ENCODE data around the gene ABCC4. TPM values are rescaled to one million over a fixed set of nuclear protein-coding genes. Genes with fewer than 3 reads are reported as not detected.

ABCC4 gene
- total RNA-seq, 1 donor from 2014 or later, result 33.4 TPM

- no peak for DNase-seq (ENCODE audit: low read depth)
- no peak overlapping the region for H3K4me3 ChIP-seq (ENCODE audit: low read depth, low read length)
- no peak for TF ChIP-seq CTCF (conservative IDR thresholded peaks at IDR 0.05; ENCODE audit: low read depth, low read length)
Observed at GRCh38 chr13:95111608-95112007, 189.6 kb downstream of the ABCC4 start.

- no peak for TF ChIP-seq CTCF (conservative IDR thresholded peaks at IDR 0.05; ENCODE audit: low read depth, low read length)
- H3K4me3 ChIP-seq (ENCODE audit: low read depth, low read length), result no peak overlapping the region
- no peak for DNase-seq (ENCODE audit: low read depth)
Observed at GRCh38 chr13:95106562-95106961, 194.7 kb downstream of the ABCC4 start.

GRCh38 chr13:95100525-95101433 is 200.5 kb downstream of the ABCC4 start:
- no peak for TF ChIP-seq CTCF (conservative IDR thresholded peaks at IDR 0.05; ENCODE audit: low read depth, low read length)
- peak; percentile 9 for DNase-seq (ENCODE audit: low read depth)
- H3K4me3 ChIP-seq (ENCODE audit: low read depth, low read length), result no peak overlapping the region

DNA sequence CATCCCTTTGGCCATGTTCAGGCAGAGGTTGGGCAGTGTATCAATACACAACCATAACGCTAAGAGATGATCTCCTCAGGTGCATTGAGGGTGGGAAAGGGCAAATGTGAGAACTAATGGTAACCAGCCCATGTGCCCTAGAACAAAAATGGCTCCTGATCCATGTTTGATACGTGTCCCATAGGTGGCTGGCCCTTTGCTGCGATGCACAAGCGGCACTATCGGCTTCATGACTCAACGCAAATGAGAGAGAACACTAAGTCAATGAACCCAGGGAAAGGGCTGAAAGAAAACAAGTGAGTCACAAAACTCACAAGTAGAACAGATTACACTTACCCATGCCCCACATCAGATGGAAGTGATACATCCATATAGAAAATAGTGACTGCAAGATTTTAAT is 201.7 kb downstream of the ABCC4 start:
- TF ChIP-seq CTCF (conservative IDR thresholded peaks at IDR 0.05; ENCODE audit: low read depth, low read length), result no peak

DNA sequence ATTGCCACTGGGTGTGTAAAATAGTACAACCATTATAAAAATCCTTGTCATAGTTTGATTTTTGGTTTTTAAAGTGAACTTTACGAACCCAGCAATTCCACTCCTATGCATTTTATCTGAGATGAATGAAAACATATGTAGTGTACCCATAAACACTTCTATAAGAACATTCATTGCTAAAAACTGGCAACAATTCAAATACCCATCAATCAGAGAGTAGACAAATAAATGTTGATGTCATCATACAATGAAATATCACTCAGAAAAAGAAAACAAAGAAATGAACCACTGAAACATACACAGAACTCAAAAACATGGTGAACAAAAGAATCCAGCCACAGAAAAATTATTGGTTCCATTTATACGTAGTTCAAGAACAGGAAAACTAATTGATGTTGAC is 202.3 kb downstream of the ABCC4 start:
- no peak overlapping the region for H3K4me3 ChIP-seq (ENCODE audit: low read depth, low read length)
- no peak for TF ChIP-seq CTCF (conservative IDR thresholded peaks at IDR 0.05; ENCODE audit: low read depth, low read length)
- DNase-seq (ENCODE audit: low read depth), result no peak

More for the DNA sequence above, 201.7 kb downstream of the ABCC4 start:
- H3K4me3 ChIP-seq (ENCODE audit: low read depth, low read length), result no peak overlapping the region
- no peak for DNase-seq (ENCODE audit: low read depth)

DNA sequence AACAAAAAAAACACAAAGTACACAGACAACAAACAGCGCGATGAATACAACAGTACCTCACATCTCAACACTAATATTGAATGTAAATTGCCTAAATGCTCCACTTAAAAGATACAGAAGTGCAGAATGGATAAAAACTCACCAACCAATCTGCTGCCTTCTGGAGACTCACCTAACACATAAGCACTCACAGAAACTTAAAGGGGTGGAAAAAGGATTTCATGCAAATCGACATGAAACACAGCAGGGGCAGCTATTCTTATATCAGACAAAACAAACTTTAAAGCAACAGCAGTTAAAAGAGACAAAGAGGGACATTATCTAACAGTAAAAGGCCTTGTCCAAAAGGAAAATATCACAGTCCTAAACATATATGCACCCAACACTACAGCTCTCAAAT is 209.5 kb downstream of the ABCC4 start:
- H3K4me3 ChIP-seq (ENCODE audit: low read depth, low read length), result no peak overlapping the region
- TF ChIP-seq CTCF (conservative IDR thresholded peaks at IDR 0.05; ENCODE audit: low read depth, low read length), result no peak
- DNase-seq (ENCODE audit: low read depth), result no peak
